Activated naive CD4-positive, alpha-beta T cell (primary cell): ENCODE results near the gene GRID1.
"Not testable (repeated sequence)": the region's sequence is repeated elsewhere in the genome, so short reads cannot be mapped to it uniquely, and the experiment has no call there.

Source experiments
- DNase-seq, 4 experiments: peaks; one replicate each; lab custom pipeline; 2025; lab: John Stamatoyannopoulos, UW

Gene GRID1

DNA sequence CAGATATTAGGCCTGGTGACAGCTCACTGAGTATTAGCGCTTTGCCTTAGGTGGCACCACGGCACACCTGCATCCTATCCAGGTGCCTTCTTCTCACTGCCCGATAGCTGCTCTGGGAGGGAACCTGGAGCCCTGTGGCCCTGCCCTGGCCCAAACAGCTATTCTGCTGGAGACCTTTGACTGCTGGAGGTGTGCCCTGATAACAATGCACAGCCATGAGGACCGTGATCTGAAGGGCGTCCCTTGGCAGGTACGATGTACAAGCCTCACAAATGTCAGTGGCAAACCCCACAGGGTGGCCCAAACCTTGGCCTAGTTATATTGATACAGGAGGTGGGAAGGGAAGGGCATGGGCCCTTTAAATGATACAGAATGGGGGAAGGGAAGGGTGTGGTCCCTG, 259.5 kb downstream of the GRID1 start:
- no peak for DNase-seq

DNA sequence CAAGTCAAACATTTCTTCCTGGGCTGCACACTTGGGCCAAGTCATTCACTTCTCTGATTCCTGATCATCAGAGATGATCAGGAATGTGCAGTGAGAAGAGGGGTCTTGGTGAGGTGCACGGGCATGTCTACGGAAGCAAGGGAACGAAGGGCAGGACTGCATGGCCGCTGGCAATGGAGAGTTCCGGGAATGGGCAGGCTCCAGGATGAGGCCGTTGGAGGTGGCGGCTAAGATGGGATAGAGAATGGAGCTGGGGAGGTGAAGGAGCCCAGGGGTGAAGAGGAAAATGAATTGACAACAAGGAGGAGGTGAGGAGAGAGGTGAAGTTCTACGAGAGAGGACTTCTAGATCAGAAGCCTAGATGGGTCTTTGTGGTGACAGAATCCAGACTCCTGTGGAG, 260.0 kb downstream of the GRID1 start:
- DNase-seq: no peak

GRCh38 chr10:86105640-86106039, 261.0 kb downstream of the GRID1 start:
- DNase-seq: no peak

DNA sequence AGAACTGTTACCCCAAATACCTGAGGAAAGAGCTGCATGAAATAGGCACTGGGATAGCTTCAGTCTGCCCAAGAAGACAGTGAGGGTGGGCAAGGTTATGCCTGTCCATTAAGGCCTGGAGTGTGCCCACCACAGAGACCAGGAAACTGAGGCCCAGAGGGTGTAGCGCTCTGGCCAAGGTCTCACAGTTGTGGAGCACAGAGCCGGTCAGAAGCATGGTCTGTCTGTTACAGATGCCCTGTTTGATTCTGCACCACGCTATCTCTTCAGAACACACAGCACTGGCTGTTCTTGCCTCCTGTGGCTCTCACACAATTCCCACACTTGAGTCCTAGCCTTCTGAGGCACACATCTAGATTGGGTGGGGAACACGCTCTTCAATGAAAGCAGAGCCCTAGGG, 261.4 kb downstream of the GRID1 start:
- no peak for DNase-seq

DNA sequence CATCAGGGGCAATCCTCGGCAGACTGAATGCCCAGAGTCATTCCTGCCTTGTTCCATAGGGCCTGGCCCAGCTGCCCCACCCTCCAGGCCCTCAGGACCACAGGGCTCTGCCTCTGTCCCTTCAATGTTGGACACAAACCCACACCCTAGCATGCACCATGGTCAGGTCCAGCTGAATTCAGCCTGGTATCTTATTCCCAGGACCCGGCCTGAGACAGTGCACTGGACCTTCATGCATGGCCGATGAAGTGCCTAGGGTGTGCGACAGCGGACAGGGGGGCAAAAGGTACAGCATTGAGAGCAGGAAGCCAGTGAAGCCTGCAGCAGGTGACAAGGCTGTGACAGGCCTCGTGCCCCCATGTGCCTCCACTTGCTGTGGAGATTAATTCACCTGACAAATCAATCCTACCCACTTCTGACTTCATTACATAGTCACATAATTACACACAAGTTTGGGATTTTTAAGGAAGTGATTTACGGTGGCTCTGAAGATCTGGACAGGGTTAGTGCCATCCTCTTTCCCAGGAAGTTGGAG, 261.9 kb downstream of the GRID1 start:
- DNase-seq: no peak

GRCh38 chr10:86104156-86104555, 262.4 kb downstream of the GRID1 start:
- no peak for DNase-seq

- DNase-seq: no peak
Measured at GRCh38 chr10:86103391-86104101, 263.0 kb downstream of the GRID1 start.

GRCh38 chr10:86102451-86102850, 264.1 kb downstream of the GRID1 start:
- DNase-seq: no peak

DNA sequence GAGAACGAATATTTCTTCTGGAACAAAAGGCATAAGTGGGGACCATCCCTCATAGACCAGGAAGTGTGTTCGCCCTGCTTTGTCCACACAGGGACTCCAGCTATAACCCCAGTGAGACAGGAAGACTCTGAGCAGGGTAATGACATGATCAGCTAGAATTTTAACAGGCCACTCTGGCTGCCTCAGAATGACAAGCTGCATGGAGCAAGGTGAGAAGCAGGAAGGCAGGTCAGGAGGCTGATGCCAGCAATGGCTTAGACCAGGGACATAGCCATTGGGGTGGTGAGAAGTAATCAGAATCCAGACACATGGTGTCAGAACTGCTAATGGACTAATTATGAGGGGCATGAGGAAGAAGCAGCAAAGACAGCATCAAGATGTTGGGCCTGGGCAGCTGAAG, 264.6 kb downstream of the GRID1 start:
- DNase-seq: no peak

GRCh38 chr10:86100581-86101061, 266.0 kb downstream of the GRID1 start:
- no peak for DNase-seq

DNA sequence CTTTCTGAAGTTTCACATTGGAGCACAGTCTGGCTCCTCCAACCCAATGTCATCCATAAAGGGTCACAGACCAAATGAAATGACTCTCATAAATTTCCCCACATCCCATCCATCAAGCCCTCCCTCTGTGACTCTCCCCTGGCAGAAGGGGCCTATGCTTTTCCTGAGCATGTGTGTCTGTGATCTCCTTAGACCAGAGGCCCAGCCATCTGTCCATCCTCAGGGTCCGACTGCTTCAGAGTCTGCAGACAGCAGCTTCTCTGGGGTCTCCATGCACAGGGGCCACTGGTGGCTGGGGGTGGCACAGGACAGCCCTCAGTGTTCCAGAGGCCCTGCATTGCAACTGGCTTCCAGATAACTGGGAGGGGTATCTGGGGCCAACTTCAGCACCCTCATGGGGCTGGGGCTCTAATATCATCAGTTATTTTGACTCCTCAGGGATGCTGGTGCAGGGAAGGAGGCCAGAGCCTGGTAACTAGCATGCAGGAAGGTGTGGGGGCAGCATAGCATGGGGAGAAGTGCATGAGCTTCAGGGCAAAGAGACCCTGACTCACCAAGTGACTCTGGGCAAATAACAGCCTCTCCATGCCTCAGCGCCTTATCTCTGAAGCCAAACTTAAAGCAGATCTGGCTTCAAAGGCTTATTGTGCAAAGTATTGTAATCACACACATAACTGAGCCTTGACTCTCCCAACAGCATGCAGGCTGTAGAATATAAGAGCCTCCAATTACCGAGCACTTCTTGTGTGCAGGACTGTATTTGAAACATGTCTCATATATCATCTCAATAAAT, 266.9 kb downstream of the GRID1 start:
- DNase-seq: no peak

DNA sequence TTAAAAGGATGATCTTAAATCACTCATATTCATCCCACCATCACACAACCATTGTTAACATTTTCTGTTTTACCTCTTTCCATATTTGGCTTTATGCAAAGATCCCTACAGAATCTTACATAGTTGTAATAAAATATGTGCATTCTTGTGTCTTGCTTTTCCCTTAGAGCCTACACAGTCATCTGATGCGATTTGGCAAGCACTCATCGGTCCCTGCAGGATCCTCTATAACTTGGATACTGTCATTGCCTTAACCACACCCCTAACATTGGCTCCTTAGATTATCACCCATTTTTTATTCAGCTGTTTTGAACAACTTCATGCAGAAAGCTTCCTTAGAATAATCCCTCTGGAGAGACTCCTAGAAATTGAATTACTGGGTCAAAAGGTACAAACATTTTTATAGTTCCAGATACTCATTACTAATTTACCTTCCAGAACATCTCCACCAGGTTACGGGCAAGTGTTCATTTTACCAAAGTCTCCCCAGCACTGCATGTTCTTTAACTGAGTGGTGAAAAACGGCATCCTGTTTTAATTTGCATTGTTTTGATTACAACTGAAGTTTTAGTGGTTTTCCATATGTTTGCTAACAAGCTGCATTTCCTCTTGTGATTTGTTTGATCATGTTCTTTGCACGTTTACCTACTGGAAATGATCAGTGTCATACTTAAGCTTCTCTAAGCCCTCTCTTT, 268.3 kb downstream of the GRID1 start:
- DNase-seq: no peak

DNA sequence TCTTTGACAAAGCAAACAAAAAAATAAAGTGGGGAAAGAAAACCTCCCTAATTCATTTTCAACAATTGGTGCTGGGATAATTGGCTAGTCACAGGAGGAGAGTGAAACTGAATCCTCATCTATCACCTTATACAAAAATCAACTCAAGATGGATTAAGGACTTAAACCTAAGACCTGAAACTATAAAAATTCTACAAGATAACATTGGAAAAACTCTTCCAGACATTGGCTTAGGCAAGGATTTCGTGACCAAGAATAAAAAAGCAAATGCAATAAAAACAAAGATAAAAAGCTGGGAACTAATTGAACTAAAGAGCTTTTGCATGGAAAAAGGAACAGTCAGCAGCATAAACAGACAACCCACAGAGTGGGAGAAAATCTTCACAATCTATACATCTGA, 271.5 kb downstream of the GRID1 start:
- DNase-seq: not testable (repeated sequence)

- not testable (repeated sequence) for DNase-seq
Measured at GRCh38 chr10:86092311-86092710, 274.3 kb downstream of the GRID1 start.

GRCh38 chr10:86091216-86091615, 275.4 kb downstream of the GRID1 start:
- no peak for DNase-seq

DNA sequence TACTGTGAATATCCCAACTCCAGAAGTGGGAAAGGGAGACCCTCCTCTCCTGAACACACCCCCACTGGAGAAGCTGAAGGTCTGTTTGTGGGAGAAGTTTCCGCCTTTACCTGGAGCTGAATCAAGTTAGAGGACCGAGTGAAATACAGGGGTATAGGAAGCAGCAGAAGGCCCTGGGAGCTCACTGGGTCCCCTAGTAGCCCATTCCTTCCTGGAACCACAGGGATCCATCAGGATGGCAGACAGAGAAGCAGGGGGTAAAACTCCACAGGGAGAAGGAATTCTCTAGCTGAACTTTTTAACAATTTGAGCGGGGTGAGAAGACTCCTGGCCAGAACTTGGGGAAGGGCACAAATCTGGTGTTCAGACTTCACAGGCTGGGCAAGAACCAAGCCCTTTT, 275.8 kb downstream of the GRID1 start:
- no peak for DNase-seq

DNA sequence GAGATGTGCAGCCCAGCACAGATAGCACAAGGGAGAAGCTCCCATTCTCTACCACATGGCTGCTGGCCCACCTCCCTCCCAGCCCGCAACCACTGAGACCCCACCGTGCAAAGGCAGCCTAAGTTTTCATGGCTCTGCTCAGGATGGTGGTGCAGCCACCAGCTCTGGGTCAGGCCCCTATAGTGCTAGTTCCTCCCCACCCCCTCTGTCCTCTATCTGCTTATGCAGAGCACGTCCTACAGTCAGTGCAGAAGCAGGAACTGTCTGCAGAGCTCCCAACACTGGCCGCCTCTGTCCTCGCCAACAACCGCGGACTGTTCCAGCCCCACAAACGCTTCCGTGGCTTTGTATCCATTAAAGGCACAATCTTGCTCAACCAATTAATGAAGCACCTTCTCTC, 278.9 kb downstream of the GRID1 start:
- DNase-seq: no peak

DNA sequence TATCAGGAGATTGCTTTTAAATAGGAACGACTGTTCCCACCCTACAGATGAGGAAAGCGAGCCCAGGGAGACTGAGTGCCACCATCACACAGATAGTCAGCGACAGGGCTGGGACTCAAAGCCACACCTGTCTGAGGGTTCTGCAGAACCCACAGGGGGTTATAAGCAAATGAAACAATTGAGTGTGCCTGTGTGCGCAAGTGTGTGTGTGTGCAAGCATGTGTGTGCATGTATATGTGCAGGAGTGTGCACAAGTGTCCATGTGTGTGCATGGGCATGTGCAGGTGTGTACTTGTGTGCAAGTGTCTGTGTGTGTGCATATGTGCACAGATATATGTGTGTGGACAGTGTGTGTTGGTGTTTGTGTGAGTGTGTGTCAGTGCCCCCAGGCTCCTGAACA, 280.2 kb downstream of the GRID1 start:
- DNase-seq: no peak

DNA sequence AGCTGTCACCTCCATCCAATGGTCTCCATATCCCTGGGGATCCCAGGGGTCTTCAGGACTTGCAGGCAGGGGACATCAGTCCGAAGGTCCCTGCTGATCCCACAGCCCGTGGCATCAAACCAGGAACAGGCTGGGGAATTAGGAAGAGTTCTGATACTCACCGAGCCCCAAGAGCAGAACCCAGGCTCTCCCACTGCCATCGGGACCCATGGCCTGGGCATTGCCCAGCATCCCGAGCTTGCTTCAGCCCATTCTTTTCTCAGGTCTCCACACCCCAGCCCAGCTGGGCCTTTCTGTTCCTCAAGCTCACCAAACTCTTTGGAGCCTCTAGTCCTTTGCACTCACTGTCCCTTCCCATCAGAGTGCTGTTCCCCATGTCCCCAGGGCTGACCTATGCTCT, 280.9 kb downstream of the GRID1 start:
- DNase-seq: no peak

DNA sequence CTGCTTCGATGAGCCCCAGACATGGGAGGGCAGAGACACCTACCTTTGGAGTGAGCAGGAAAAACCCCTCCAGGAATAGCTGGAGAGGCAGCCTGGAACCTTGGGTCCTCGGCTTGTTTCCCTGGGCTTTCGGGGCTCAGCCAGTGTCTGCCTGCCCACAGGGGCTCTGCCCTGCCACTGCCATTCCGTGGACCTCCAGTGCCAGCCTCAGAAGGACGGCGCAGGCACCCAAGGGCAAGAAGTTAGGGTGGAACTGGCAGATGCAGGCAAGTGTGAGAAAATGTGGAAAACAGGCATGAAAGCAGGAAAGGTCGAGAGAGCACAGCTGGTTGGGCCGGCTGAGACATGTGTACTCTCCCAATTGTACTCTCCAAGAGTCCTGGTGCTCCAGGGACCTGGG, 281.5 kb downstream of the GRID1 start:
- no peak for DNase-seq

DNA sequence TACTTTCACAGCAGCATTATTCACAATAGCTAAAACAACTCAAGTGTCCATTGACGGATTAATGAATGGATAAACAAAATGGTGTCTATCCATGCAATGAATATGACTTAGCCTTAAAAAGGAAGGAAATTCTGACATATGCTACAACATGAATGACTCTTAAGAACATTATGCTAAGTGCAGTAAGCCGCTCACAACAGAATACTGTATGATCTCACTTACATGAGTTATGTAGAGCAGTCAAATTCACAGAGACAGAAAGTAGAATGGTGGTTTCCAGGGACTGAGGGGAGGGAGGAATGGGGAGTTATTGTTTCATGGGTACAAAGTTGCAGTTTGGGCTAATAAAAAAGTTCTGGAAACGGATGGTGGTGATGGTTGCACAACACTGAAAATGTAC, 282.0 kb downstream of the GRID1 start:
- no peak for DNase-seq

- no peak for DNase-seq
Measured at GRCh38 chr10:86083664-86084175, 282.9 kb downstream of the GRID1 start.
